Osteocyte (in vitro differentiated cells): Measurements from ENCODE around the gene MYO18B. TPM values are rescaled to one million over a fixed set of nuclear protein-coding genes. Genes with fewer than 3 reads are reported as not detected.

Experiments
- DNase-seq: peaks from one replicate; pipeline ENCODE4 v3.0.0; 2021; ENCODE audit warnings: mixed read lengths; ENCODE audit not compliant: unreplicated experiment; ENCODE audit errors: extremely low spot score
- H3K27ac Mint-ChIP-seq: one replicate; pipeline ENCODE4 v1.8.0; 2021; ENCODE audit warnings: mild to moderate bottlenecking, mixed read lengths; ENCODE audit not compliant: unreplicated experiment
- H3K27me3 Mint-ChIP-seq: one replicate; pipeline ENCODE4 v1.8.0; 2021; ENCODE audit warnings: mixed read lengths; ENCODE audit not compliant: unreplicated experiment
- H3K36me3 Mint-ChIP-seq: one replicate; pipeline ENCODE4 v1.8.0; 2021; ENCODE audit warnings: mixed read lengths; ENCODE audit not compliant: unreplicated experiment
- H3K4me1 Mint-ChIP-seq: one replicate; pipeline ENCODE4 v1.8.0; 2021; ENCODE audit warnings: mixed read lengths; ENCODE audit not compliant: unreplicated experiment
- H3K4me3 Mint-ChIP-seq: one replicate; pipeline ENCODE4 v1.8.0; 2021; ENCODE audit warnings: mild to moderate bottlenecking, moderate library complexity, mixed read lengths; ENCODE audit not compliant: unreplicated experiment
- H3K9me3 Mint-ChIP-seq: one replicate; pipeline ENCODE4 v1.8.0; 2021; ENCODE audit warnings: mixed read lengths; ENCODE audit not compliant: unreplicated experiment
- CTCF ChIP-seq: fragments of 200-600 bp; sonication (generic); IDR thresholded peaks from 2 replicates; pipeline ENCODE4 v1.5.0; 2021; ENCODE audit warnings: antibody characterized with exemption, mild to moderate bottlenecking, moderate library complexity
- total RNA-seq: library from RNA; stranded (reverse); gene quantifications from 2 replicates; pipeline ENCODE4 v1.2.1, GENCODE V29; 2021

MYO18B gene
- total RNA-seq, 1 donor from 2014 or later = not detected

- H3K36me3 Mint-ChIP-seq = no peaks in the 10 kb centered on the region
- TF ChIP-seq CTCF = no peak
- H3K27ac Mint-ChIP-seq = no peak overlapping the region
- no peak for DNase-seq
- no peak overlapping the region for H3K4me3 Mint-ChIP-seq
- peaks cover 6% of the 10 kb centered on the region for H3K9me3 Mint-ChIP-seq
- H3K27me3 Mint-ChIP-seq = no peaks in the 10 kb centered on the region
- no peaks in the 10 kb centered on the region for H3K4me1 Mint-ChIP-seq
Measured at GRCh38 chr22:25892678-25893077, 150.7 kb downstream of the MYO18B start.

GRCh38 chr22:25895678-25896077 is 153.7 kb downstream of the MYO18B start:
- DNase-seq = no peak
- Mint-ChIP-seq H3K9me3 (peaks cover 9% of the 10 kb centered on the region), H3K4me1 (no peaks in the 10 kb centered on the region), H3K27me3 (no peaks in the 10 kb centered on the region), H3K27ac (no peak overlapping the region), H3K36me3 (no peaks in the 10 kb centered on the region), H3K4me3 (no peak overlapping the region)
- no peak for TF ChIP-seq CTCF

DNA sequence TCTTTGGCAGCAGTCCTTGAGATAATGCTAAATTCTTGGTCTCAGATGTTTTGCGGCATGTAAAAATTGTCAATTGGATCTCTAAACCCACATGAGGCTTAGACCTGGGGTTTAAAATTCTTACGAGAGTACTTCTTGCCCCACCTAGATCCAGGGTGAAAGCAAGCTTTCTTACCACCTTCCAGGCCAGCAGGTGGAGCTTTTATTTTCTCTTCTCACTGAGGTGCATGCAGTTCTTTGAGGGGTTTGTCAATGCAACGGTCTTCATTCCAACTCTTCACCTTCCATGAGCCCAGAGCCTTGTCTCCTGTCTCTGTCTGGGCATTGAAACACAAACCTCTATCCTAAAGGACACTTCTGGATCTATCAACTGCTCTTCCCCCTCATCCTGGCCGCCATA is 154.1 kb downstream of the MYO18B start:
- no peaks in the 10 kb centered on the region for H3K36me3 Mint-ChIP-seq
- DNase-seq = no peak
- no peaks in the 10 kb centered on the region for H3K27me3 Mint-ChIP-seq
- H3K4me3 Mint-ChIP-seq = no peak overlapping the region
- H3K4me1 Mint-ChIP-seq = no peaks in the 10 kb centered on the region
- H3K27ac Mint-ChIP-seq = no peak overlapping the region
- peaks cover 9% of the 10 kb centered on the region for H3K9me3 Mint-ChIP-seq
- no peak for TF ChIP-seq CTCF

GRCh38 chr22:25896592-25896991 is 154.6 kb downstream of the MYO18B start:
- Mint-ChIP-seq H3K27me3 (no peaks in the 10 kb centered on the region), H3K9me3 (peaks cover 9% of the 10 kb centered on the region)
- no peak for TF ChIP-seq CTCF

GRCh38 chr22:25898707-25899365 is 156.8 kb downstream of the MYO18B start:
- no peaks in the 10 kb centered on the region for H3K27me3 Mint-ChIP-seq
- H3K4me3 Mint-ChIP-seq = no peak overlapping the region
- TF ChIP-seq CTCF = no peak
- no peak overlapping the region for H3K27ac Mint-ChIP-seq
- H3K4me1 Mint-ChIP-seq = no peaks in the 10 kb centered on the region
- peaks cover 9% of the 10 kb centered on the region for H3K9me3 Mint-ChIP-seq
- peak; percentile 56 for DNase-seq
- H3K36me3 Mint-ChIP-seq = no peaks in the 10 kb centered on the region

More at GRCh38 chr22:25896592-25896991, 154.6 kb downstream of the MYO18B start:
- no peak for DNase-seq
- no peaks in the 10 kb centered on the region for H3K4me1 Mint-ChIP-seq
- H3K36me3 Mint-ChIP-seq = no peaks in the 10 kb centered on the region
- no peak overlapping the region for H3K4me3 Mint-ChIP-seq
- H3K27ac Mint-ChIP-seq = no peak overlapping the region
